ENCODE data around the gene HSDL1. TPM values are rescaled to one million over a fixed set of nuclear protein-coding genes. Genes with fewer than 3 reads are reported as not detected.

The HSDL1 gene
- polyA plus RNA-seq, 1 donor from 2014 or later: 217 TPM

DNA sequence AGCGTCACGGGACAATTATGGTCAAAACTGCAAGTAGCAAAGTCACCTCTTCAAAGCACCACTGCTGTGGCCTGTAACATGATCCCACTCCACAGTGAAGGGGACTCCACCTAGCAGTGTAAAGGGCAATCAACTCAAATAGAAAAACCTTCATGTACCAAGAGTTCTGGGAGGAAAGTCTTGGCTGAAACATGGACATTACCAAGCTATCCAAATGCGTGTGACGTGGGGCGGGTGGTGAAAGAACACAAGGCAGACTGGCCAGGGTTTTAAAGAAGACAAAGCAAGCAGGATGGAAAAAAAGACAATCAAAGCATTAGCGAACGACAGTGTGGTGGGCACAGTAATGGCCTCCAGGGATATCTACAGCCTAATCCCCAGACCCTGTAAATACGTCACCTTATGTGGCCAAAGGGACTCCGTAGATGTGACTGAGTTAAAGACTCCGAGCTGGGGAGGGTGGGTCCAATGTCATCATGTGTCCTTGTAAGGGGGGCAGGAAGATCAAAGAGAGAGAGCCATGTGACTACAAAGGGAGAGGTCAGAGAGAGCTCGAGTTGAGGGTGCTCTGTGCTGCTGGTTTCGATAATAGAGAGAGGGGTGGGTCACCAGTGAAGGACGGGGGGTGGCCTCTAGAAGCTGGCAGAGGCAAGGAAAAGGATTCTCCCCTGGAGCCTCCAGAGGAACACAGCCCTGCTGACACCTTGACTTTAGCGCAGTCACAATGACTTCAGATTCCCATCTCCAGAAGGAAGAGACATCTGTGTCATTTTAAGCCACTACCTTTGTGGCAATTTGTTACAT lies 6.0 kb downstream of the HSDL1 start:
- Histone ChIP-seq H3K4me3 (ENCODE audit: low read length) (no peak overlapping the region), H3K9me3 (ENCODE audit: low read length) (no peaks in the 10 kb centered on the region), H3K9ac (ENCODE audit: low read length) (no peak overlapping the region), H3F3A (ENCODE audit: insufficient read depth, low read length, poor library complexity, severe bottlenecking) (no peaks in the 10 kb centered on the region), H3K36me3 (ENCODE audit: insufficient read depth, low read length) (peaks cover 5% of the 10 kb centered on the region), H3K4me2 (ENCODE audit: low read length) (no peak overlapping the region), H3K79me2 (replicated peaks; ENCODE audit: insufficient read depth, low read length) (peaks cover 79% of the 10 kb centered on the region), H4K20me1 (ENCODE audit: insufficient read depth) (no peaks in the 10 kb centered on the region), H3K9me2 (ENCODE audit: insufficient read depth, low read length) (no peaks in the 10 kb centered on the region), H2AFZ (ENCODE audit: low read depth, low read length) (no peak overlapping the region), H3K27me3 (ENCODE audit: insufficient read depth, low read depth, low read length) (no peaks in the 10 kb centered on the region), H3K27ac (ENCODE audit: low read length) (no peak overlapping the region)
- TF ChIP-seq EP300 (conservative IDR thresholded peaks at IDR 0.05; ENCODE audit: poor library complexity, severe bottlenecking) (no peak), CTCF (IDR thresholded peaks at IDR 0.05; ENCODE audit: poor library complexity, severe bottlenecking) (no peak), MXI1 (conservative IDR thresholded peaks at IDR 0.05; ENCODE audit: poor library complexity, severe bottlenecking) (no peak), REST (IDR thresholded peaks at IDR 0.05; ENCODE audit: borderline replicate concordance) (no peak), SMC3 (conservative IDR thresholded peaks at IDR 0.05; ENCODE audit: poor library complexity) (no peak), TAF1 (IDR thresholded peaks at IDR 0.05; ENCODE audit: low read depth) (no peak), EZH2 (IDR thresholded peaks at IDR 0.05; ENCODE audit: borderline replicate concordance, insufficient read depth, low read length, poor library complexity, severe bottlenecking) (no peak)

- H3K4me2 ChIP-seq (ENCODE audit: low read length): no peak overlapping the region
- H3K27ac ChIP-seq (ENCODE audit: low read length): no peak overlapping the region
- TF ChIP-seq POLR2AphosphoS5 (IDR thresholded peaks at IDR 0.05) (no peak), TAF1 (IDR thresholded peaks at IDR 0.05; ENCODE audit: low read depth) (no peak), RAD21 (conservative IDR thresholded peaks at IDR 0.05) (no peak), SMC3 (conservative IDR thresholded peaks at IDR 0.05; ENCODE audit: poor library complexity) (no peak), REST (IDR thresholded peaks at IDR 0.05; ENCODE audit: borderline replicate concordance) (no peak), EZH2 (IDR thresholded peaks at IDR 0.05; ENCODE audit: borderline replicate concordance, insufficient read depth, low read length, poor library complexity, severe bottlenecking) (no peak), EP300 (conservative IDR thresholded peaks at IDR 0.05; ENCODE audit: poor library complexity, severe bottlenecking) (no peak), MXI1 (conservative IDR thresholded peaks at IDR 0.05; ENCODE audit: poor library complexity, severe bottlenecking) (no peak), CTCF (IDR thresholded peaks at IDR 0.05; ENCODE audit: poor library complexity, severe bottlenecking) (no peak)
- H3F3A ChIP-seq (ENCODE audit: insufficient read depth, low read length, poor library complexity, severe bottlenecking): no peaks in the 10 kb centered on the region
- H2AFZ ChIP-seq (ENCODE audit: low read depth, low read length): no peak overlapping the region
- H3K9me3 ChIP-seq (ENCODE audit: low read length): no peaks in the 10 kb centered on the region
- no peak overlapping the region for H3K9ac ChIP-seq (ENCODE audit: low read length)
- no peaks in the 10 kb centered on the region for H3K9me2 ChIP-seq (ENCODE audit: insufficient read depth, low read length)
- H3K79me2 ChIP-seq (replicated peaks; ENCODE audit: insufficient read depth, low read length): peaks cover 80% of the 10 kb centered on the region
- no peaks in the 10 kb centered on the region for H4K20me1 ChIP-seq (ENCODE audit: insufficient read depth)
- H3K4me3 ChIP-seq (ENCODE audit: low read length): no peak overlapping the region
- H3K36me3 ChIP-seq (ENCODE audit: insufficient read depth, low read length): peaks cover 5% of the 10 kb centered on the region
- H3K27me3 ChIP-seq (ENCODE audit: insufficient read depth, low read depth, low read length): no peaks in the 10 kb centered on the region
Measured at GRCh38 chr16:84138500-84138823, 6.5 kb downstream of the HSDL1 start.
